B cell (primary cell): Measurements from ENCODE around the gene HENMT1. TPM values are rescaled to one million over a fixed set of nuclear protein-coding genes. Genes with fewer than 3 reads are reported as not detected.
"Not testable (repeated sequence)": the region's sequence is repeated elsewhere in the genome, so short reads cannot be mapped to it uniquely, and the experiment has no call there.

Experiments used
- ATAC-seq: fragments of 200-7000 bp; cut with Tn5 transposase; one replicate; pipeline ENCODE4 v1.10.0; 2021; ENCODE audit warnings: low read depth, mild to moderate bottlenecking, moderate number of reproducible peaks, moderate library complexity
- CTCF ChIA-PET: fragments of 350-600 bp; sonication (Branson Sonifier 250); formaldehyde crosslinking; loops from one replicate; lab custom pipeline; 2021; ENCODE audit warnings: antibody characterized with exemption, inconsistent platforms; lab: Charles Lee
- POLR2A ChIA-PET: fragments of 350-600 bp; sonication (Branson Sonifier 250); formaldehyde crosslinking; loops from one replicate; lab custom pipeline; 2021; ENCODE audit warnings: antibody characterized with exemption; lab: Charles Lee
- DNase-seq: peaks from one replicate; pipeline ENCODE4 v3.0.0; 2013
- H2AFZ ChIP-seq: 2 replicates; pipeline ENCODE4 v1.6.1; 2012; ENCODE audit warnings: mild to moderate bottlenecking, low read depth, low read length; ENCODE audit not compliant: insufficient read depth, poor library complexity, severe bottlenecking
- H3K27ac ChIP-seq, 2 donors: 1 replicate in 1 of 2; 2 replicates in 1 of 2; pipeline ENCODE4 v1.5.1; 2012 to 2013; ENCODE audit warnings: low read length in 2 of 2, mild to moderate bottlenecking in 2 of 2, moderate library complexity in 1 of 2
- H3K27me3 ChIP-seq, 4 experiments: fragments of 200-600 bp in 1 of 4; sonication (generic) in 1 of 4; replicated peaks in 1 of 4; 1 replicate in 2 of 4; 2 replicates in 2 of 4; pipeline versions ENCODE4 v1.6.1 to v1.7.0; 2013 to 2016; ENCODE audit warnings: low read length in 3 of 4, mild to moderate bottlenecking in 2 of 4, mixed read lengths in 1 of 4, moderate library complexity in 1 of 4; ENCODE audit not compliant: insufficient read depth in 4 of 4, control insufficient read depth in 3 of 4; ENCODE audit errors: control extremely low read depth in 1 of 4
- H3K36me3 ChIP-seq, 2 experiments: replicated peaks in 1 of 2; 1 replicate in 1 of 2; 2 replicates in 1 of 2; pipeline versions ENCODE4 v1.6.1 to v1.7.1; 2013; ENCODE audit warnings: low read length in 1 of 2; ENCODE audit not compliant: insufficient read depth in 2 of 2, control insufficient read depth in 1 of 2; ENCODE audit errors: control extremely low read depth in 1 of 2, extremely low read depth in 1 of 2
- H3K4me1 ChIP-seq, 2 donors: fragments of 200-600 bp in 1 of 2; sonication (generic) in 1 of 2; 1 replicate in 1 of 2; 2 replicates in 1 of 2; pipeline versions ENCODE4 v1.5.1 to v1.6.1; 2013 to 2017; ENCODE audit warnings: low read length in 2 of 2; ENCODE audit not compliant: control insufficient read depth in 2 of 2, insufficient read depth in 2 of 2
- H3K4me2 ChIP-seq: replicated peaks from 2 replicates; pipeline ENCODE3; 2012; ENCODE audit warnings: mild to moderate bottlenecking, low read depth, low read length; ENCODE audit not compliant: poor library complexity, severe bottlenecking
- H3K4me3 ChIP-seq, 5 experiments: fragments of 200-600 bp in 1 of 5; sonication (generic) in 1 of 5; 1 replicate in 3 of 5; 2 replicates in 2 of 5; pipeline versions ENCODE4 v1.5.1 to v1.7.0; 2011 to 2016; ENCODE audit warnings: low read length in 4 of 5, mild to moderate bottlenecking in 4 of 5, low read depth in 2 of 5, control low read depth in 1 of 5, moderate library complexity in 1 of 5; ENCODE audit not compliant: insufficient read depth in 1 of 5; ENCODE audit errors: control extremely low read depth in 1 of 5, extremely low read depth in 1 of 5
- H3K79me2 ChIP-seq: fragments of 200-600 bp; sonication (generic); one replicate; pipeline ENCODE4 v1.6.0; 2016; ENCODE audit warnings: low read length; ENCODE audit not compliant: control insufficient read depth, insufficient read depth
- H3K9ac ChIP-seq: fragments of 200-600 bp; sonication (generic); 2 replicates; pipeline ENCODE4 v1.6.1; 2017; ENCODE audit warnings: mild to moderate bottlenecking, low read length, moderate library complexity
- H3K9me3 ChIP-seq, 3 donors: one replicate each; pipeline versions ENCODE4 v1.6.1 to v1.7.1; 2013; ENCODE audit warnings: low read length in 2 of 3; ENCODE audit not compliant: control insufficient read depth in 2 of 3, insufficient read depth in 1 of 3; ENCODE audit errors: control extremely low read depth in 1 of 3
- H4K20me1 ChIP-seq: 2 replicates; pipeline ENCODE4 v1.6.0; 2012; ENCODE audit warnings: mild to moderate bottlenecking, low read length; ENCODE audit not compliant: insufficient read depth, control insufficient read depth, poor library complexity, severe bottlenecking
- H3K27ac Mint-ChIP-seq: one replicate; pipeline ENCODE4 v1.8.0; 2021; ENCODE audit warnings: mixed read lengths
- H3K27me3 Mint-ChIP-seq: one replicate; pipeline ENCODE4 v1.8.0; 2021; ENCODE audit warnings: mixed read lengths
- H3K4me1 Mint-ChIP-seq: one replicate; pipeline ENCODE4 v1.8.0; 2021; ENCODE audit warnings: mixed read lengths
- H3K4me3 Mint-ChIP-seq: one replicate; pipeline ENCODE4 v1.8.0; 2021; ENCODE audit warnings: mixed read lengths
- H3K9me3 Mint-ChIP-seq: one replicate; pipeline ENCODE4 v1.8.0; 2022; ENCODE audit warnings: mixed read lengths; ENCODE audit not compliant: insufficient read depth
- EZH2 ChIP-seq: IDR thresholded peaks from 2 replicates; pipeline ENCODE4 v1.6.1; 2012; ENCODE audit warnings: borderline replicate concordance, low read depth, mild to moderate bottlenecking, moderate library complexity, low read length; ENCODE audit not compliant: insufficient read depth, poor library complexity, severe bottlenecking
- WGBS: methylation state at CpG from one replicate; pipeline ENCODE4 v1.1.5; 2013; ENCODE audit warnings: missing lambda C conversion rate; ENCODE audit not compliant: insufficient coverage; 5-methylcytosine and 5-hydroxymethylcytosine counted together
- intact Hi-C: fragments of 100-400 bp; cut with micrococcal nuclease; formaldehyde crosslinking; loops from one replicate; pipeline ENCODE4 v1.10.0; 2022
- polyA plus RNA-seq: library from polyadenylated mRNA; depleted of rRNA; stranded (reverse); fragments of >200 nt; gene quantifications from 2 replicates; pipeline ENCODE4 v1.2.3, GENCODE V29; 2012
- total RNA-seq, 2 donors: library from RNA; stranded (reverse); fragments of 120-200 nt in 1 of 2; gene quantifications; 1 replicate in 1 of 2; 2 replicates in 1 of 2; pipeline versions ENCODE4 v1.2.3 to v1.2.4, GENCODE V29; 2013 to 2022
- TF ChIP-seq, protein P1 (sequence below): fragments of 200-600 bp; IDR thresholded peaks from one replicate; pipeline ENCODE4 v1.8.0; 2022; ENCODE audit warnings: antibody characterized with exemption, mild to moderate bottlenecking

HENMT1 gene
- total and polyA plus RNA-seq, 2 donors (not counting 1 experiment from before 2014, with no cell fraction given): 4.2 to 6.4 TPM

DNA sequence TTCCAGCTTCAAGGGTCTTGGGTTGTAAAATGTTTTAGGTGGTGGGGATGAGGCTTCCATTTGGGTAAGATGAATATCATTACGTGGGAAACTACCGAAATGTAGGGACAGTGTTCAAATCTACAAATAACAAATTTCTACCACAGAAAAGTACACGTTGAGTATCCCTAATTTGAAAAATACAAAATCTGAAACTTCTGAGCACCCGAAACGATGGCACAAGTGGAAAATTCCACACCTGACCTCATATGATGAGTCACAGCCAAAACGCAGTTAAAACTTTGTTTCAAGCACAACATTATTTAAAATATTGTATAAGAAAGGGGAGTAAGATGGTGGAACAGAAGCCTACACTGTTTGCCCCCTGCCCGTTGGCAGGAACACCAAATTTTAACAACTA is 8.8 kb upstream of the HENMT1 start:
- no peak for ATAC-seq
- H3K27ac ChIP-seq: no peak overlapping the region
- POLR2A ChIA-PET: no interaction called here
- no peak overlapping the region for H3K4me2 ChIP-seq
- H3K36me3 ChIP-seq: no peaks in the 10 kb centered on the region
- no peak overlapping the region for H3K4me3 ChIP-seq
- CTCF ChIA-PET: no interaction called here
- WGBS: 67% methylated on average over 1 of the region's 7 CpGs
- H3K9me3 Mint-ChIP-seq: no peaks in the 10 kb centered on the region
- no peak overlapping the region for H3K9ac ChIP-seq
- no peaks in the 10 kb centered on the region for H3K4me1 Mint-ChIP-seq
- no peaks in the 10 kb centered on the region for H3K4me1 ChIP-seq
- H3K27me3 Mint-ChIP-seq: peaks cover 10% of the 10 kb centered on the region
- H4K20me1 ChIP-seq: no peaks in the 10 kb centered on the region
- no peak overlapping the region for H3K4me3 Mint-ChIP-seq
- no peaks in the 10 kb centered on the region for H3K9me3 ChIP-seq
- no peak for TF ChIP-seq EZH2
- TF ChIP-seq, protein P1, sequence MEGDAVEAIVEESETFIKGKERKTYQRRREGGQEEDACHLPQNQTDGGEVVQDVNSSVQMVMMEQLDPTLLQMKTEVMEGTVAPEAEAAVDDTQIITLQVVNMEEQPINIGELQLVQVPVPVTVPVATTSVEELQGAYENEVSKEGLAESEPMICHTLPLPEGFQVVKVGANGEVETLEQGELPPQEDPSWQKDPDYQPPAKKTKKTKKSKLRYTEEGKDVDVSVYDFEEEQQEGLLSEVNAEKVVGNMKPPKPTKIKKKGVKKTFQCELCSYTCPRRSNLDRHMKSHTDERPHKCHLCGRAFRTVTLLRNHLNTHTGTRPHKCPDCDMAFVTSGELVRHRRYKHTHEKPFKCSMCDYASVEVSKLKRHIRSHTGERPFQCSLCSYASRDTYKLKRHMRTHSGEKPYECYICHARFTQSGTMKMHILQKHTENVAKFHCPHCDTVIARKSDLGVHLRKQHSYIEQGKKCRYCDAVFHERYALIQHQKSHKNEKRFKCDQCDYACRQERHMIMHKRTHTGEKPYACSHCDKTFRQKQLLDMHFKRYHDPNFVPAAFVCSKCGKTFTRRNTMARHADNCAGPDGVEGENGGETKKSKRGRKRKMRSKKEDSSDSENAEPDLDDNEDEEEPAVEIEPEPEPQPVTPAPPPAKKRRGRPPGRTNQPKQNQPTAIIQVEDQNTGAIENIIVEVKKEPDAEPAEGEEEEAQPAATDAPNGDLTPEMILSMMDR: no peak
- peaks cover 0 to 11% (median 2%) of the 10 kb centered on the region in 4 experiments for H3K27me3 ChIP-seq
- no peak overlapping the region for H3K27ac Mint-ChIP-seq
- H3K79me2 ChIP-seq: no peaks in the 10 kb centered on the region
- no peak overlapping the region for H2AFZ ChIP-seq
- no peak for DNase-seq
- intact Hi-C loops: no loop called here

DNA sequence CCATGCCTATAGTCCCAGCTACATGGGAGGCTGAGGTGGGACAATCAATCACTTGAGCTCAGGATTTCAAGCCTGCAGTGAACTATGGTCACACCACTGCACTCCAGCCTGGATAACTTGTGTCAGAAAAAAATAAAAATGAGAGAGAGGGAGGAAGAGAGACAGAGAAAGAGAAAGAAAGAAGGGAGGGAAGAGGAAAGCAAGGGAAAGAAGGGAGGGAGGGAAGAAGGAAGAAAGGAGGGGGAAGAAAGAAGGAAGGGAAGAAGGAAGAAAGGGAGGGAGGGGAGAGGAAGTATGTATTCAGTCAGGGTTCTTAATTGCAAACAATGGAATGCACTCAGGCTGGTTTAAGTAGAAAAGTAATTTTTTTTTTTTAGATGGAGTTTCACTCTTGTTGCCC is 7.9 kb upstream of the HENMT1 start:
- Histone ChIP-seq H3K4me3 (no peak overlapping the region), H3K79me2 (no peaks in the 10 kb centered on the region), H3K27ac (no peak overlapping the region), H3K9me3 (no peaks in the 10 kb centered on the region), H3K36me3 (no peaks in the 10 kb centered on the region), H3K27me3 (peaks cover 0 to 11% (median 2%) of the 10 kb centered on the region in 4 experiments), H3K4me1 (no peaks in the 10 kb centered on the region), H3K9ac (no peak overlapping the region), H4K20me1 (no peaks in the 10 kb centered on the region), H3K4me2 (no peak overlapping the region), H2AFZ (no peak overlapping the region)
- DNase-seq (no peak), ATAC-seq (no peak)
- no peak for TF ChIP-seq EZH2
- TF ChIP-seq, protein P1: no peak
- Mint-ChIP-seq H3K4me1 (no peaks in the 10 kb centered on the region), H3K27me3 (peaks cover 6% of the 10 kb centered on the region), H3K27ac (no peak overlapping the region), H3K4me3 (no peak overlapping the region), H3K9me3 (no peaks in the 10 kb centered on the region)
- CTCF ChIA-PET: no interaction called here
- POLR2A ChIA-PET: no interaction called here
- intact Hi-C loops: no loop called here

DNA sequence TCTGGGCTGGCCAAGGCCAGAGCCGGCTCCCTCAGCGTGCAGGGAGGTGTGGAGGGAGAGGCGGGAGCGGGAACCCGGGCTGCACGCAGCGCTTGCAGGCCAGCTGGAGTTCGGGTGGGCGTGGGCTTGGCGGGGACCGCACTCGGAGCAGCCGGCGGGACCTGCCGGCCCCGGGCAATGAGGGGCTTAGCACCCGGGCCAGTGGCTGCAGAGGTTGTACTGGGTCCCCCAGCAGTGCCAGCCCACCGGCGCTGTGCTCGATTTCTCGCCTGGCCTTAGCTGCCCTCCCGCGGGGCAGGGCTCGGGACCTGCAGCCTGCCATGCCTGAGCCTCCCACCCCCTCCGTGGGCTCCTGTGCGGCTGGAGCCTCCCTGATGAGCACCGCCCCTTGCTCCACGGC is 6.5 kb upstream of the HENMT1 start:
- H3K4me3 ChIP-seq, H3K4me3 Mint-ChIP-seq, intact Hi-C loops, H3K9ac ChIP-seq, H3K36me3 ChIP-seq, H4K20me1 ChIP-seq, H3K79me2 ChIP-seq, H3K4me1 Mint-ChIP-seq, H3K27ac Mint-ChIP-seq, CTCF ChIA-PET, H3K4me1 ChIP-seq, H3K27me3 Mint-ChIP-seq, DNase-seq, H3K4me2 ChIP-seq, H3K27ac ChIP-seq, H3K9me3 ChIP-seq, ATAC-seq, H3K9me3 Mint-ChIP-seq, H2AFZ ChIP-seq: not testable (repeated sequence)
- WGBS: 98% methylated on average over 24 of the region's 28 CpGs
- peaks cover 0 to 11% (median 2%) of the 10 kb centered on the region in 4 experiments for H3K27me3 ChIP-seq
- POLR2A ChIA-PET: interaction anchor here (0.7 kb wide), 1 partner anchor 25 kb away, joined by 3 read pairs; no protein-coding TSS in a partner anchor
